Cerebellar nuclear complex (tissue), 1 donor: ENCODE measurements around the gene FKBP5.
"Not testable (repeated sequence)": the region's sequence is repeated elsewhere in the genome, so short reads cannot be mapped to it uniquely, and the experiment has no call there.

Experiments used
- DNase-seq, 2 experiments: peaks; one replicate each; lab custom pipeline; 2025; lab: John Stamatoyannopoulos, UW

FKBP5 gene

GRCh38 chr6:35723587-35723986 is 34.9 kb upstream of the FKBP5 start:
- no peak for DNase-seq

DNA sequence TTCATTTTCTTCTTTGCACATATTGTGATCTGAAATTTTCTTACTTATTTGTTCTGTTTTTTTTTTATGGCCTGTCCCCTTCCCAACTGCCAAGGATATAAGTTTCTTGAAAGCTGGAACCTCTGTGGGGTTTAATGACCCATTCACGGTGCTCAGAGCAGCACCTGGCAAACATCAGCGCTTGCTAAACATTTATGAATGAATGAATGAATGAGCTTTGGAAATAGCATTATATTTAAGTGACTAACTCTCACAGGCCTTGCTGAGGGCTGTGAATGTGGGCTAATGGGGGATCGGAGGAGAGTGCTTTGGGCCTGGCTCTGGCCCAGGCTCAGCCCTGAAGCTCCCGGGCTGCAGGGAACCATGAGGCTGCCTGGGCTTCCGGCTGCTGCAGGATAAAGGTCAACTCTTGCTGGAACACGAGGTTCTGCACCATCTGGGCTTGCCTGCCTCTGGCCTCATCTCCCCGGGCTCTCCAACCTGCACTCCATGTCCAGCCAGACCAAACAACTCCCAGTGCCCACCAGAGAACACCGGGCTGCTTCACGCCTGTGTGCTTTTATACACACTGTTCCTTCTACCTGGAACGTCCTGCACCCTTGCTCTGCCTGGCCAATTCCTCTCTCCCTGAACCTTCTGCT is 33.5 kb upstream of the FKBP5 start:
- no peak for DNase-seq

DNA sequence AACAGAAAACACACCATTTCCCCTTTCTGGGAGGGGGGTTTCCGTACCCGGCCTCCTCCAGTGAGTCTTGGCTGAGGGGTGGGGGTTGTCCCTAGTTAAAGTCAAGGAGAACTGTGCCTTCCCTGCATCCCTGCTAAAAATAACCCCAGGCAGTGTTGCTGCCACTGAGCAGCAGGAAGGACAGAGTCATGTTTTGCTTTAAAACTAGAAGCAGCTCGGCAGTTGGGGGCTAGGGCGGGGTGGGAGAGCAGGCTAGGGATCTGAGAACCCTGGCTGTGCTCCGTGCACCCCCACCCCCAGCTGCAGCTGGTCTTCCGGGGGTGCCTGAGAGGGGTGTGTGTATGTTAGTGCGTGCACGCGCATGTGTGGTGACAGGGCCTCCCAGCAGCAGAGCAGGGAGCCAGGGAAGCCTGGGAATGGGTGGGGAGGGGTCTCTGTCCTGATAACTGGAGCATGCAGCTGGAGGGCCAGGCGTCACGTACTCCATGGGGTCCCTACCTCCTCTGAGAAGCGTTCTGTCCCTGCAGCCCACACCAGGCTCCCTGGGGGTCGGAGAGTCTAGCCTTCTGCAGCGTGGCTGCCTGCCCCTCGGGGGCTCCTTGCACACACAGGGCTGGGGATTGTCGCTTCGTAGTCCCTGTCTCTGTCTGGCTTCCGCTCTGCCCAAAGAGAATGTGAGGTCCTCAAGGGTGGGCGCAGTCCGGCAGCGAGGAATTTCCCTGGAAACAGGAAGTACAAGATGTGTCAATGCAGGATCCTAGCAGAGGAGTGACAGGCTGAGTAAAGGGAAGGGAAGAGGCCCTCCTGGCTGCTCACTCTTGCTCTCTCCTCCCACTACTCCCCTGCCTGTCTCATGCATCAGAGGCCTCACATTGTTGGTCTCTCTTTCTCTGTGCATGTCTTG is 31.4 kb upstream of the FKBP5 start:
- no peak for DNase-seq

GRCh38 chr6:35719404-35719829 is 30.7 kb upstream of the FKBP5 start:
- DNase-seq, result no peak

GRCh38 chr6:35718911-35719381 is 30.2 kb upstream of the FKBP5 start:
- DNase-seq, result no peak

- no peak for DNase-seq
Measured at GRCh38 chr6:35718375-35718736, 29.6 kb upstream of the FKBP5 start.

GRCh38 chr6:35717449-35718374 is 29.0 kb upstream of the FKBP5 start:
- no peak for DNase-seq

- DNase-seq, result no peak
Measured at GRCh38 chr6:35716798-35717197, 28.1 kb upstream of the FKBP5 start.

GRCh38 chr6:35713006-35713767 is 24.5 kb upstream of the FKBP5 start:
- DNase-seq, result no peak

DNA sequence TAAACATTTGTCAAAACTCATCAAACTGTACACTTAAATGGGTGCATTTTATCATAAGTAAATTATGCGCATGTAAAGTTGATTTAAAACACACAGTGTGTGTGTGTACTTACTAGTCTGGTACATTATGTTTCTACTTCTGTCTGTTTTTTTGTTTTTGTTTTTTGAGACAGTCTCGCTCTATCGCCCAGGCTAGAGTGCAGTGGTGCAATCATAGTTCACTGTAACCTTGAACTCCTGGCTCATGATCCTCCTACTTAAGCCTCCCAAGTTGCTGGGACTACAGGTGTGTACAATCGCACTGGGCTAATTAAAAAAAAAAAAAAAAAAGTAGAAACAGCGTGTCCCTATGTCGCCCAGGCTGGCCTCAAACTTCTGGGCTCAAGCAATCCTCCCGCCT is 23.0 kb upstream of the FKBP5 start:
- no peak for DNase-seq

GRCh38 chr6:35710241-35710847 is 21.6 kb upstream of the FKBP5 start:
- DNase-seq, result no peak

- no peak for DNase-seq
Measured at GRCh38 chr6:35708585-35708984, 19.9 kb upstream of the FKBP5 start.

DNA sequence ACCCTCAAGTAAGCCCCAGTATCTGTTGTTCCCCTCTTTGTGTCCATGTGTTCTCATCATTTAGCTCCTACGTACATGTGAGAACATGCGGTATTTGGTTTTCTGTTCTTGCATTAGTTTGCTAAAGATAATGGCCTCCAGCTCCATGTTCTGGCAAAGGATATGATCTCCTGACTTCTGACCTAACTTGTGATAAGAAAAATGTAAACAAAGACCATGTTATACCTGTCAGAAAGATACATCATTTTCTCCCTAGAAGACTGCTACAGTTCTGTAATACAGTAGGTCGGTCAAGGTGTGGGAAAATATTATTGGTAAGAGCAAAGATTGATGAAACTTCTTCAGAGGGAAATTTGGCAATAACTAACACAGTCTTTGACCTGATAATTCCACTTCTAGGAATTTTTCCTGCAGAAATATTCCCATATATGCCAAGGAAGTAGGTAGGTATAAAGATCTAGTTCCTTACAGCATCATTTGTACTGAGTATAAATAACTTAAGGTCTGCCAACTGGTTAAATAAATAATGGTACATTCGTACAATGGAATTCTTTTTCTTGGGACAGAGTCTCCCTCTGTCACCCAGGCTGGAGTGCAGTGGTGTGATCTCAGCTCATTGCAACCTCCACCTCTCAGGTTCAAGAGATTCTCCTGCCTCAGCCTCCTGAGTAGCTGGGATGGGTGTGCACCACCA is 19.1 kb upstream of the FKBP5 start:
- DNase-seq, result no peak

DNA sequence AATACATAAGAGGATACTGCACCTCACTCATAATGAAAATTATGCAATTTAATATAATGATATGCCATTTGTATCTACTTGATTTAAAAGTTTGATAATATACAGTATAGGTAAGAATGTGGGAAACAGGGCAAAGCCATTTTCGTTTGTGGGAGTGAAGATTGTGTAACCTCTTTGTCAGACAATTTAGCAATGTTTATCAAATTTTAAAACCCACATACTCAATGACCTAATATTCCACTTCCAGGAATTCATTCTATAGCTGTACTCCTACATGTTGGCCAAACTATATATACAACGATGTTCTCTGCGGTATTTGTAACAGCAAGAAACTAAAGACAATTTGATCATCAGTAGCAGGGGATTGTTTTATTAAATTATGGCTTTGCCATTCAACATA is 17.8 kb upstream of the FKBP5 start:
- no peak for DNase-seq

- no peak for DNase-seq
Measured at GRCh38 chr6:35703554-35703953, 14.8 kb upstream of the FKBP5 start.

- DNase-seq, result no peak
Measured at GRCh38 chr6:35698858-35699257, 10.1 kb upstream of the FKBP5 start.

DNA sequence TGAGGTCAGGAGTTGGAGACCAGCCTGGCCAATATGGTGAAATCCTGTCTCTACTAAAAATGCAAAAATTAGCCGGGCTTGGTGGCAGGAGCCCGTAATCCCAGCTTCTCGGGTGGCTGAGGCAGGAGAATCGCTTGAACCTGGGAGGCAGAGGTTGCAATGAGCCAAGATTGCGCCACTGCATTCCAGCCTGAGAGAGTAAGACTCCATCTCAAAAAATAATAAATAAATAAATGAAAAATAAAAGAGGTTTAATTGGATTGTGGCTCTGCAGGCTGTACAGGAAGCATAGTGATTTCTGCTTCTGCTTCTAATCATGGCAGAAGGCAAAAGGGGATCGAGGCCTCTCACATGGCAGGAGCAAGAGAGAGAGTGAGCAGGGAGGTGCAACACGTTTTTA is 9.7 kb upstream of the FKBP5 start:
- DNase-seq, result not testable (repeated sequence)

GRCh38 chr6:35694462-35694861 is 5.7 kb upstream of the FKBP5 start:
- no peak for DNase-seq

DNA sequence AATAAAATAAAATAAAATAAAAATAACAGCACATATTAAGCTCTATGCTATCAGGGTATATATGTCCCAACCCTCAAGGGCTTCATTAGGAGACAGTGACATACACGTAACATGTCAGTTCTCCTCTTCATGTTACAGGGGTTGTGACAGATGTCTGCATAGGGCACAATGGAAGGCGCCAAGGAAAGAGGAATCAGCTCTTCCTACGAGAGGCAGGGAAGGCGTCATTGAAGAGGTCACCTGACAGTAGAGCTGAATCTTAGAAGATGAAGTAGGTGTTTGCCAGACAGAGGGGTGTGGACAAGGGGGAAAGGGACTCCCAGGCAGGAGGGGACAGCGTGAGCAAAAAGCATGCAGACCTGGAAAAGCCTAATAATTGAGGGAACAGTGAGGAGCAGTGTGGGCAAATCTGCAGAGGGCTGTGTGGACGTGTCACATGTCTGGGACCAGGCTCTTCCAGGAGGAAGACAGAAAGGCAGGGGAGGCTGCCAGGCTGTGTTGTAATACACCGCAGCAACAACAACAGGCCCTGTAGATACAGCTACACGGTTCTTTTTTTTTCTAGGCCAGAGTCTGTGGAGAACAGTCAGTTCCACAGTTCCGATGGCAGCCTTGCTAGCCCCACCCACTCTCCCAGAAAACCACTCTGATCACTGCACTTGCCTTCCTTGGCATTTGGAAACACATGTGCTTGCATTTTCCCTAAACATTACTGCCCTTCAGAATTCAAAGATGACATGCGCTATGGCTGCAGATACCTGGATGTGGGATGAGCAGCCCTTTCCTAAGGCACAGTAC is 2.5 kb upstream of the FKBP5 start:
- no peak for DNase-seq

DNA sequence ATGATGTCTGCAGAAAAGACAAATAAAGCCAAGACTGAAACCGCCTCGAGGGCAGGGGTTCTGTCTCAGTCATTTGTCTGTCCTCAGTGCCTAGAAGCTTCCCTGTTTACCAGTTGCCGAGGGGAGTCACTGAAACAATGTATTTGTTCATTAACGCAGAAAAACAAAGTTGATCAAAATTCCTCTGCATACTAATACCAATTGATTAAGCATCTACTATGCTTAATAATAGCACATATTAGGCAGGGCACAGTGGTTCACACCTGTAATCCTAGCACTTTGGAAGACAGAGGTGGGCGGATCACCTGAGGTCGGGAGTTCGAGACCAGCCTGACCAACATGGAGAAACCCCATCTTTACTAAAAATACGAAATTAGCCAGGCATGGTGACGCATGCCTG is 1.8 kb upstream of the FKBP5 start:
- no peak for DNase-seq
